Ectodermal cell (in vitro differentiated cells): ENCODE measurements around the gene PRDX2.

Experiments
- H3K27ac ChIP-seq: 2 replicates; pipeline ENCODE4 v1.7.0; 2013; ENCODE audit warnings: mild to moderate bottlenecking, low read depth, low read length; ENCODE audit not compliant: insufficient read depth, poor library complexity, severe bottlenecking
- H3K27me3 ChIP-seq: 2 replicates; pipeline ENCODE4 v1.7.0; 2013; ENCODE audit warnings: mild to moderate bottlenecking, low read length; ENCODE audit not compliant: insufficient read depth, control insufficient read depth, poor library complexity, severe bottlenecking
- H3K36me3 ChIP-seq: one replicate; pipeline ENCODE4 v1.7.0; 2013; ENCODE audit warnings: low read length; ENCODE audit not compliant: control insufficient read depth, insufficient read depth
- H3K4me1 ChIP-seq: one replicate; pipeline ENCODE4 v1.7.0; 2013; ENCODE audit warnings: low read length; ENCODE audit not compliant: control insufficient read depth, insufficient read depth
- H3K4me3 ChIP-seq: 2 replicates; pipeline ENCODE4 v1.7.0; 2013; ENCODE audit warnings: low read depth, low read length, control low read depth; ENCODE audit not compliant: insufficient read depth
- H3K9me3 ChIP-seq: 2 replicates; pipeline ENCODE4 v1.7.0; 2013; ENCODE audit warnings: mild to moderate bottlenecking, low read length, moderate library complexity; ENCODE audit not compliant: control insufficient read depth
- WGBS, 2 experiments: methylation state at CpG; one replicate each; pipeline ENCODE4 v1.1.7; 2013; ENCODE audit warnings: missing lambda C conversion rate in 2 of 2; 5-methylcytosine and 5-hydroxymethylcytosine counted together

PRDX2 gene

GRCh38 chr19:12767150-12767549 lies 34.5 kb downstream of the PRDX2 start:
- Histone ChIP-seq H3K9me3 (no peaks in the 10 kb centered on the region), H3K4me3 (no peak overlapping the region), H3K36me3 (no peaks in the 10 kb centered on the region), H3K27ac (no peak overlapping the region), H3K27me3 (peaks cover 6% of the 10 kb centered on the region), H3K4me1 (peaks cover 6% of the 10 kb centered on the region)
- 88 to 89% methylated on average over 11 of the region's 11 CpGs for WGBS, 2 experiments

GRCh38 chr19:12766051-12766521 lies 35.5 kb downstream of the PRDX2 start:
- Histone ChIP-seq H3K4me1 (peaks cover 6% of the 10 kb centered on the region), H3K27ac (peak overlapping the region; percentile 73), H3K36me3 (no peaks in the 10 kb centered on the region), H3K27me3 (peaks cover 6% of the 10 kb centered on the region), H3K4me3 (peak overlapping the region; percentile 57), H3K9me3 (no peaks in the 10 kb centered on the region)
- WGBS, 2 experiments, result 4 to 5% methylated on average over 30 of the region's 30 CpGs

DNA sequence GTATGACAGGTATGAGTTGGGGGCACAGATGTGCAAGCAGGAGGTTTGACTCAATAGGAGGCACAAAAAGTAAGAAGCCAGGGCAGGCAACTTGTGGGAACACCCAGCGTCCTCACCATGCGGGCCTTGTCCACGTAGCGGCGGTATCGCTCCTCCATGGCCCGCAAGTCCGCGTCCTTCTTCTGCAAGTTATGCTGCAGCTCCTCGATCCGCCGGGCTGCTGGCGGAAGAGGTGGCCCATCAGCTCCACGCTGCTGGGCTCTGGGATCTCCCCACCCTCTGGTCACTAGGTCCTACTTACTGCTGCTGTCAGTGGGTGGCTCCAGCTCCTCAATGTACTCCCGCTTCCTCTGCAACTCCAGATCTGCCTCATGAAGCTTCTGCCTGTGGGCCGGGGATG lies 36.9 kb downstream of the PRDX2 start:
- no peaks in the 10 kb centered on the region for H3K9me3 ChIP-seq
- WGBS, 2 experiments, result 96% methylated on average over 16 of the region's 16 CpGs
- H3K27ac ChIP-seq, result no peak overlapping the region

DNA sequence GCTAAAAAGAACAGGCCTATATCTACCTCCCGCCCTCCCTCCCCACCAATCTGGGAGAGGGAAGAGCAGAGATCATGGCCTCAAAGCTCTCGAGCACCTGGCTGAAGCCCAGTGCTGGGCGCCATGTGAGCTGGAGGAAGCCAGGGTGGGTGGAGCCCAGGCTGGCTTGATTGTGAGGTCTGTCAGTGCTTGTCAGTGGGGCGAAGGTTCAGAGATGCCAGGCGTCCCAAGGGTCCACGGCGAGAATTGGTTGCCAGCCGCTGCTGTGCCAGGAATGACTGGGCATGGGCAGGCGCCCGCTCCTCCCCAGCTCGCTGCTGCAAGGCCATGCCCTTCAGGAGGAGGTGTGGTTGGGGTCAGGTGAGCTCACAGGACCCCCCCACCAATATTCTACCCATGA lies 38.5 kb downstream of the PRDX2 start:
- Histone ChIP-seq H3K27me3 (no peaks in the 10 kb centered on the region), H3K4me3 (no peak overlapping the region), H3K27ac (no peak overlapping the region), H3K9me3 (no peaks in the 10 kb centered on the region), H3K4me1 (no peaks in the 10 kb centered on the region), H3K36me3 (no peaks in the 10 kb centered on the region)
- 95 to 96% methylated on average over 11 of the region's 11 CpGs for WGBS, 2 experiments

More for the DNA sequence above, 36.9 kb downstream of the PRDX2 start:
- Histone ChIP-seq H3K4me1 (peaks cover 6% of the 10 kb centered on the region), H3K4me3 (no peak overlapping the region), H3K36me3 (no peaks in the 10 kb centered on the region), H3K27me3 (no peaks in the 10 kb centered on the region)

DNA sequence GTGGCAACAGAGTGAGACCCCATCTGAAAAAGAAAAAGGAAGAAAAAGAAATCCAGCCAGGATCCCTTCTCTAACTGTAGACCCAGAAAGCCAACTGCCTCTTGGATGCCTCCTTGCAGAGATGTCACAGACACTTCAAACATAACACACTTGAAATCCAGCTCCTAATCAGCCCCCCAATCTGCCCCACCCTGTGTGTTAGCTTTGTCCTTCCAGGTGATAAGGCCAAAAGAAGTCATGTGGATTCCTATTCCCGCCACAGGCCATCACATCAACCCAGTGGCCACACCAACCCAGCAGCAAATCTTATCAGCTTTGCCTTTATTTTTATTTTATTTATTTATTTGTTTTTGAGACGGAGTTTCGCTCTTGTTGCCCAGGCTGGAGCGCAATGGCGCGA lies 41.9 kb downstream of the PRDX2 start:
- WGBS, 2 experiments, result 88% methylated on average over 1 to 6 of the region's 6 CpGs
- no peaks in the 10 kb centered on the region for H3K36me3 ChIP-seq
- H3K4me1 ChIP-seq, result peaks cover 3% of the 10 kb centered on the region
- H3K4me3 ChIP-seq, result no peak overlapping the region
- H3K27ac ChIP-seq, result no peak overlapping the region
- no peaks in the 10 kb centered on the region for H3K27me3 ChIP-seq
- no peaks in the 10 kb centered on the region for H3K9me3 ChIP-seq

- no peak overlapping the region for H3K27ac ChIP-seq
- no peaks in the 10 kb centered on the region for H3K36me3 ChIP-seq
- no peaks in the 10 kb centered on the region for H3K9me3 ChIP-seq
- peaks cover 3% of the 10 kb centered on the region for H3K4me1 ChIP-seq
- peak overlapping the region; percentile 24 for H3K4me3 ChIP-seq
- 10% methylated on average over 60 of the region's 60 CpGs for WGBS, 2 experiments
- H3K27me3 ChIP-seq, result peaks cover 9% of the 10 kb centered on the region
These were observed 43.9 kb downstream of the PRDX2 start for GRCh38 chr19:12757544-12758274.

DNA sequence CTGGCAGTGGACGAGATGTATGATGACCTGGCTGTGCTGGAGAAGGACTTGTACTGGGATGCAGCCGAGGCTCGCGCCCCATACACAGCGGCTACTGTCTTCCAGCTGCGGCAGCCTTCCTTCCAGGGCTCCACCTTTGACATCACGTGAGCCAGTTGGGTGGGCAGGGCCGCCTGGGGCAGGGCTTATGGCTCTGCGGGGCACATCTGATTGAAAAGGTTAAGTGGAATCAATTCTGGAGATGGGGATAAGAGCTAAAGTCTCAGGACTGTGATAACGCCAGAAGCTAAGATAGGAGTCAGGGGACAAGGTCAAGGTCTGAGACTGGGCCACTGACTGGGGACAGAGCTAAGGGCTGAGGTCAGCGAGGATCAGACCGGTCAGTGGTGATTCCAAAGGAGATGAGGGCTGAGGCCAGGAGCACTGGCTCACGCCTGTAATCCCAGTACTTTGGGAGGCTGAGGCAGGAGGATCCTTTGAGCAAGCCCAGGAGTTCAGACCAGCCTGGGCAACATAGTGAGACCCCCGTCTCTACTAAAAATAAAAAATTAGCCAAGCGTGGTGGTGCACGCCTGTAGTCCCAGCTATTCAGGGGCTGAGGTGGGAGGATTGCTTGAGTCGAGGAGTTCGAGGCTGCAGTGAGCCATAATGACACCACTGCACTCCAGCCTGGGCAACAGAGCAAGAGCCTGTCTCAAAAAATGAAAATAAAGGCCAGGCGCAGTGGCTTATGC lies 45.3 kb downstream of the PRDX2 start:
- H3K9me3 ChIP-seq, result no peaks in the 10 kb centered on the region
- no peaks in the 10 kb centered on the region for H3K36me3 ChIP-seq
- peaks cover 3% of the 10 kb centered on the region for H3K4me1 ChIP-seq
- WGBS, 2 experiments, result 90 to 92% methylated on average over 19 of the region's 19 CpGs
- no peak overlapping the region for H3K4me3 ChIP-seq
- peaks cover 23% of the 10 kb centered on the region for H3K27me3 ChIP-seq
- H3K27ac ChIP-seq, result no peak overlapping the region

GRCh38 chr19:12754465-12755196 lies 47.0 kb downstream of the PRDX2 start:
- no peak overlapping the region for H3K27ac ChIP-seq
- 90 to 92% methylated on average over 50 of the region's 50 CpGs for WGBS, 2 experiments
- no peak overlapping the region for H3K4me3 ChIP-seq
- H3K36me3 ChIP-seq, result no peaks in the 10 kb centered on the region
- peaks cover 40% of the 10 kb centered on the region for H3K27me3 ChIP-seq
- no peaks in the 10 kb centered on the region for H3K9me3 ChIP-seq
- peaks cover 11% of the 10 kb centered on the region for H3K4me1 ChIP-seq

GRCh38 chr19:12752056-12752781 lies 49.4 kb downstream of the PRDX2 start:
- Histone ChIP-seq H3K27me3 (peaks cover 43% of the 10 kb centered on the region), H3K4me1 (peaks cover 8% of the 10 kb centered on the region), H3K4me3 (no peak overlapping the region), H3K36me3 (peaks cover 10% of the 10 kb centered on the region), H3K9me3 (no peaks in the 10 kb centered on the region), H3K27ac (no peak overlapping the region)
- 74 to 75% methylated on average over 21 to 22 of the region's 23 CpGs for WGBS, 2 experiments
